GF-D8 (cell line): Measurements from ENCODE around the gene TFIP11.

Experiments used
- DNase-seq: peaks from one replicate; lab custom pipeline; 2025; lab: John Stamatoyannopoulos, UW

TFIP11 gene

DNA sequence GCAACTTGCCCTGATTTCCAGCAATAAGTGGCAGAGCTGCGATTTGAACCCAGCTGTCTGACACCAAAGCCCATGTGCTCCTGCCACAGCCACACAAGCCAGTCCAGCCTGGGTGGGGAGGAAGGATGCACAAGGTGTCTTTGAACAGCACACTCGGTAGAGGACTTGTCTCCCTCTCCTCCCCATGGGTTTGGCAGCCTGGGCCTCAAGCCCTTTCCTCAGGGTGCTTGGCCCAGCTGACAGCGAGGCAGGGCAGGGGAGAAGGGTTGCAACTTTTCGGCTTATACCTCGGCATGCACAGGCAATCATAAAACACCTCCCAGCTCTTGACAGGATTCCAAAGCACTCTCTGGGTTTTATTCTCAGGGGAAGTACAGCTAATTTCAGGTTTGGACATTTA lies 63.9 kb downstream of the TFIP11 start:
- no peak for DNase-seq

- DNase-seq = no peak
Measured at GRCh38 chr22:26447584-26448329, 64.5 kb downstream of the TFIP11 start.

DNA sequence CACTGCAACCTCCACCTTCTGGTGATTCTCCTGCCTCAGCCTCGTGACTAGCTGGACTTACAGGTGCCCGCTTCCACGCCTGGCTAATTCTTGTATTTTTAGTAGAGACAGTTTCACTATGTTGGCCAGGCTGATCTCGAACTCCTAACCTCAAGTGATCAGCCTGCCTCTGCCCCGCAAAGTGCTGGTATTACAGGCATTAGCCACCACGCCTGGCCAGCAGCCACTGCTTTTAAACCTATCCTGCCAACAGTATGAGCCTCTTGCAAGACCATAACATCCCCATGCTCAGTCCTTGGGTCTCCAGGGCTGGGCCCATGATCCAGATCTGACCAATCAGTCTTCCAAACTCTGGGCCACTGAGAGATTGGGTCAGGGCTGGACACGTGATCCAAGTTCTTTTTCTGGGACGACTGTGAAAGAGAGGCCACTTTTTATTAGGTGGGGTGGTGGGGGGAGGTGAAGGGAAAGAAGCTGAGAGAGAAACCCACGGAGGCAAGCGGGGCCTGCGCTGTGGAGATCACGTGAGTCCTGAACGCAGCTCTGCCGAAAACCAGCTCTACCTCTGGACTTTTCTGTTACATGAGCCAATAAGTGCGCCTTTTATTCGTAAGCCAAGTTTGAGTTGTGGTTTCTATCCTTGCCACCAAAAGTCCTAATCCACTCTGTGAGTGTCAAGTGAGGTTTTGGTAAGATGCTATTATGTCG lies 65.3 kb downstream of the TFIP11 start:
- DNase-seq = no peak

DNA sequence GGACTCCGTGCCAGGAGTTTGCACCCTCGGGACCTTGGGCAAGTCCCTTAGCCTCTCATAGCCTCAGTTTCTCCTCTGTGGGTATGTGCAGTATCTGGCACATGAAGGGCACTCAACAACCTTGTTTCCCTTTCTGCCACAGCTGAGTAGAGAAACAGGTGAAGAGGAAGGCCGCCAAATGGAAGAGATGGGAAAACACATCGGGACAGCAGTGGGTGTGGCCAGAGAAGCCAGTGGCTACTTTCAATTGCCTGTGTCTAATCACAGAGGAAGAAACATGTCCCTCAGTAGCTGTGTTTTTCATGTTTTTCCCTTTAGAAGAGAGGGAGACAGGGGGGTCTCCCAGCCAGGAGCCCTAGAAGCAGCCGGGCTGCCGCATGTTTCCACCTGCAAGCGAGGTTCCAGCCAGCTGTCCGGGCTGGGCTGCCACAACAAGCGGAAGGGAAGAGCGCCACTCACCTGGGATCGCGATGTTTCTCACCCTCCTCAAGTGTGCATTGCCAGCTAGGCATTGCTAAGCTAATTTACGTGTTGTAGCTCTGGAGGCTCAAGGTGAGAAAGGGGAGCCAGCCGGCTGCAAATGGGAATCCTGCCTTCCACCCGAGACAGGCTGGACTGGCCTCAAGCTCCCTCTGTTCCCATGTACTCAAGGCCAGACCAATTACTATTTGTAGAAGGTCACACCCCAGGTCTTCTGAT lies 66.5 kb downstream of the TFIP11 start:
- no peak for DNase-seq

DNA sequence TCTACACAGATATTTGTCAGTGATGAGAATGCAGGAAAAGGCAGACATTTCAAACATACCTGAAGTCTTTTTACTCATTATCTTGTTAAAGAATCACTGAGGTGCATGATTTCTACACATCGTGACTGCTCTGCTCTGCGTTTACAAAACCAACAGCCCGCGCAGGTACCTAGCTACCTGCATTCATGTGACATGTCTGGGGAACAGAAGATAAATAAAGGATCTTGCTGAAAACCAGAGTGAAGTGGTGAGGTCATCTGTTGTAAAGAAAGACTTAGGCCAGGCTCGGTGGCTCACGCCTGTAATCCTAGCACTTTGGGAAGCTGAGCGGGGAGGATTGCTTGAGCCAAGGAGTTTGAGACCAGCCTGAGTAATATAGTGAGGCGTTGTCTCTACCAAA lies 67.5 kb downstream of the TFIP11 start:
- no peak for DNase-seq

DNA sequence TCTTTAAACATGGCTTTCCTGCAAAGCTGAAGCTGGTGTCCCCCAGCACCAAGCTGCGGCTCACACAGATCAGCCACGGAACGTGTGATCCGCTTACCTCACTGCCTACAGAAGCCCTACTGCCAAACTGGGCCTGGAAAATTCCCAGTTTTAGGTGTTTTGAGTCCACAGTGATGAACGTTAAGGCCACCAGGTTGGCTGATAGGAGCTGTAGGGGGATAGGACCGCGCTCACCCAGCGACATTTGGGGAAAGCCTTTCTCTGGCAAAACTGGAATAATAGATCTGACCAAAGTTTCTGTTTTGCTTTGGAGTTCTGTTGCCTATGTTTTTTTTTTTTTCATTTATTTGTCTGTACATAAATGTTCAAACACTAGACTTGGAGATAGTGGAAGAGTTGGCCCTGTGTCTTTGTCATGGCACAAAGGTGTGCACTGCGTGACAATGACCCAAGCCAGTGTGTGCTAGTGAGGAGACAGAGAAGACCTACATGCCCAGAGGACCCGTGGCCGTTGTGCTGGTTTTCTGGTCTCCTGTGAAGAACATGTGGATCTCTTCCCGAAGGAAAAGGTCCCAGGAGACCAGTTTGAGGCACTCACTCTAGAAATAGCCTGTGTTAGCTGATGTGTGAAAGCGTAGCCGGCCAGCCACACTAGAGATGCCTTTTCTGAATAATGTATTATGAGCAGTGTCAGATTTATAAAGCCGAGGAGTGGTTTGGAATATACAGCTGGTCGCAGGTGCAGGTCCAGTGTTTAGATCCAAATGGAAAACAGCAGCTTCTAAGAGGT lies 68.2 kb downstream of the TFIP11 start:
- DNase-seq = no peak

GRCh38 chr22:26442086-26442756 lies 70.1 kb downstream of the TFIP11 start:
- no peak for DNase-seq
